Retinal pigment epithelial cell (primary cell): ENCODE results near the gene RFX6.
A peak's percentile ranks its signal among the peaks of the same experiment; 100 is the strongest.

ENCODE experiments used
- DNase-seq: peaks from one replicate; pipeline ENCODE4 v3.0.0-alpha.2; 2010; ENCODE audit warnings: low read depth
- H3K4me3 ChIP-seq: 2 replicates; pipeline ENCODE4 v1.5.1; 2011; ENCODE audit warnings: mild to moderate bottlenecking, low read length, control low read depth, moderate library complexity
- TF ChIP-seq, protein P1 (sequence below): conservative IDR thresholded peaks from 2 replicates; pipeline ENCODE4 v1.5.1; 2011; ENCODE audit warnings: low read depth, low read length, control low read depth, inconsistent platforms

Gene RFX6

DNA sequence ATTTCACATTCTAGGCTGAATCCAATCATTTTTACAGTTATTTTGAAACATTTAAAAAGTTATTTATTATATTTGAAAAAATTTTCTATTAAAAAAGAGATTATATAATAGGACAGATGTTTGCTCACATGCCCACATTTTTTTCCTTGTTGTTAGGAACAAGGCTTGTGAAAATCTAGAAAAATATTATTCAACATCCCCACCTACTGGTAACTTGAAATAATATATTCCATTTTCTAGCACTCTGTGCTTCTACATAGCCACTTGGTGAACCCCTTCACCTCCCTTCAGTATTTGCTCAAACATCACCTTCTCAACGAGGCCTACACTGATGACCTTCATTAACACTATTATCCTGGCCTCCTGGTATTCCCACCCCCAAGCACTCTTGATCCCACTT, 29.8 kb upstream of the RFX6 start:
- DNase-seq: peak; percentile 4
- H3K4me3 ChIP-seq: no peak overlapping the region
- TF ChIP-seq, protein P1, sequence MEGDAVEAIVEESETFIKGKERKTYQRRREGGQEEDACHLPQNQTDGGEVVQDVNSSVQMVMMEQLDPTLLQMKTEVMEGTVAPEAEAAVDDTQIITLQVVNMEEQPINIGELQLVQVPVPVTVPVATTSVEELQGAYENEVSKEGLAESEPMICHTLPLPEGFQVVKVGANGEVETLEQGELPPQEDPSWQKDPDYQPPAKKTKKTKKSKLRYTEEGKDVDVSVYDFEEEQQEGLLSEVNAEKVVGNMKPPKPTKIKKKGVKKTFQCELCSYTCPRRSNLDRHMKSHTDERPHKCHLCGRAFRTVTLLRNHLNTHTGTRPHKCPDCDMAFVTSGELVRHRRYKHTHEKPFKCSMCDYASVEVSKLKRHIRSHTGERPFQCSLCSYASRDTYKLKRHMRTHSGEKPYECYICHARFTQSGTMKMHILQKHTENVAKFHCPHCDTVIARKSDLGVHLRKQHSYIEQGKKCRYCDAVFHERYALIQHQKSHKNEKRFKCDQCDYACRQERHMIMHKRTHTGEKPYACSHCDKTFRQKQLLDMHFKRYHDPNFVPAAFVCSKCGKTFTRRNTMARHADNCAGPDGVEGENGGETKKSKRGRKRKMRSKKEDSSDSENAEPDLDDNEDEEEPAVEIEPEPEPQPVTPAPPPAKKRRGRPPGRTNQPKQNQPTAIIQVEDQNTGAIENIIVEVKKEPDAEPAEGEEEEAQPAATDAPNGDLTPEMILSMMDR: peak; percentile 17

DNA sequence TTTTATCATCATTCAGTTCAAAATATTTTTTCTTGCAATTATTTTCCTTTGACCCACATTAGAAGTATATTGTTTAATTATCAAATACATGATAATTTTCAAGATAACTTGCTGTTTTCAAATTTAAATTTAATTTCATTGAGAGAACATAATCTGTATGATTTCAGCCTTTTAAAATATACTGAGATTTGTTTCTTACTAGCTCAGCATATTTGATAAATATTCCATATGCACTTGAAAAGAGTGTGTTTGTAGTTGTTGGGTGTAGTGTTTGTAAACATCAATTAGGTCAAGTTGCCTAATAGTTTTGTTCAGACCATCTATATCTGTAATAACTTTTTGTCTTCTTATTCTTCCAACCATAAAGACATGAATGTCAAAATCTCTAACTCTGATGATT, 19.0 kb upstream of the RFX6 start:
- H3K4me3 ChIP-seq: no peak overlapping the region
- no peak for DNase-seq
- TF ChIP-seq, protein P1: no peak

DNA sequence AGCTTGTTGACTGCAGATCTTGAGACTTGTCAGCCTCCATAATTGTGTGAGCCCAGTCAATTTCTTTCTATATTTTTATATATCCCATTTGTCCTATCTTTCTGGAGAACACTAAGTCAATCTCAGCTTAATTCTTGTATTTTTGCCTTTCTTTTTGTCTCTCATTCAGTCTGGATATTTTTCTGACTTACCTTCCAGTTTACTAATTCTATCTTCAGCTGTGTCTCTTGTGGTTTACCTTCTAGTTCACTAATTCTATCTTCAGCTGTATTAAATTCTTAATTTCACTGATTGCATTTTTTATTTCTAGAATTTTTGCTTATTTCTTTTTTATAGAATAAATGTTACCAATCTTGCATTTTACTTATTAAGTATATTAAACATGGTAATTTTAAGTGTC, 17.8 kb upstream of the RFX6 start:
- TF ChIP-seq, protein P1: no peak
- no peak overlapping the region for H3K4me3 ChIP-seq
- DNase-seq: no peak

DNA sequence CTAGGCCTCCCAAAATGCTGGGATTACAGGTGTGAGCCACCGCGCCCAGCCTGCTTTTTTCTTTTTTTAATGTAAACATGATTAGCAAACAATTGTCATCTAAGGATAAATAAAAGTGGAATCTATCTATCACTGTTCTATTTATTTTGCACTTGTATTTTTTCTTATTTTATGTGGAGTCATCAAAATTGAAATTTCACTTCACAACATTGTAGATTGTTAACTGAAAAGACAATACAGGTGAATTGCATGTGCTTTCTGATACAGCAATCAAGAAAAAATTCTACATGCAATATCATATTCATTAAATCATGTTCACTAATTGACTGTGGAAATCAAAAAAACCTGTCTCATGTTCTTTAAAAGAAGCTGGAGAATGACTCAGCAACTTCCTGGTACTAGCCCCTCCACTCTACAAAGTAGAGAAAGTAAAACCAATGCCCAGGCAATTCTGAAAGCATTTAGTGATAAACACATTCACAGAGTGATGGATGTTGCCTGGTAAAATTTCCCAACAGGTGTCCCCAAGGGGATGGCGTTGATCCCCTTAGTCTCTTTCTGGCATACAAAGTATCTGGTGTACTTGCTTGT, 10.7 kb upstream of the RFX6 start:
- no peak for DNase-seq
- H3K4me3 ChIP-seq: no peak overlapping the region
- TF ChIP-seq, protein P1: no peak

DNA sequence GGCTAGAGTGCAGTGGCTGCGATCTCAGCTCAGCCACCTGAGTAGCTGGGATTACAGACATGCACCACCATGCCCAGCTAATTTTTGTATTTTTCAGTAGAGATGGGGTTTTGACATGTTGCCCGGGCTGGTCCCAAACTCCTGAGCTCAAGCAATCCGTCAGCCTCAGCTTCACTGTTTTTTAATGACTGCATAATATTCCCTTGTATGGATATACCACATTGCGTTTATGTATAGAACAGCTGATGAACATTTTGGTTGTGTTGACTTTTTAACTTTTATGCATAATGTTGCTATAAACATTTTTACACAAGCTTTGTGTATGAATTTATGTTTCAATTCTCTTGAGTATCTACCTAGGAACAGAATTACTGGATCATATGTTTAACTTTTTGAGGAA, 4.3 kb upstream of the RFX6 start:
- no peak overlapping the region for H3K4me3 ChIP-seq
- TF ChIP-seq, protein P1: no peak
- DNase-seq: no peak

DNA sequence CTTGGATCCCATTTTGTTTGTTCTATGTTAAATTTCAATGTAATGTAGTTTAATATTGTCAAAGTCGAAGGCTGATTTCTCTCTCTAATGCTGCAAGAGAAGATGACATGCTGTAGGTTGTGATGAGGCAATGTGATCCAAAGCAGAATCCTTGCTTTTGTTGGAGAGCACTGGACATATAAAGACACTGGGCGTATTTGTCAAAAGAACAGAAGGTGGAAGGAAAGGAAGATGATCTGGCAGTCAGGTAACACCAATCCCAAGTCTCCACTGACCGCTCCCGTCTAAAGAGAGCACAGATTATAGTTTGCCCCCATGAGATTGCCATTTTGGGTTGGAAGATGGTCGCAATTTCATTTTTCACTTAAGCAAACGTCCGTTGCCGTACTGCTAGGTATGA, 935 bp upstream of the RFX6 start:
- H3K4me3 ChIP-seq: no peak overlapping the region
- TF ChIP-seq, protein P1: no peak
- no peak for DNase-seq

DNA sequence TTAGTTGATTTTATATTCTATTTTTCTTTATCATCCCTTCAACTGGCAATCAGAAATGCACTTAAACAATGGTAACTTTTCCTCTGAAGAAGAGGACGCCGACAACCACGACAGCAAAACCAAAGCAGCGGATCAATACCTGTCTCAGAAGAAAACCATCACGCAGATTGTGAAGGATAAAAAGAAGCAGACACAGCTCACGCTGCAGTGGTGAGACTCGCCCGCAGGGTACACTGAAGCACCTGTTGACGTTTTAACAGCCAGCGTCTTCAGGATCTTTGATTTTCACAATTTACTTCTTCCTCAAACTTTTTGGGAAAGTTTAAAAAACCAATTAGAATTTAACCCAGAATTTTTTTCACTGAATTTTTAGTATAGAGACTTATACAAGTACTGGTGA, 701 bp downstream of the RFX6 start:
- TF ChIP-seq, protein P1: no peak
- no peak overlapping the region for H3K4me3 ChIP-seq
- no peak for DNase-seq
